GM06990 (cell line): ENCODE data around the gene ANTKMT.
A peak's percentile ranks its signal among the peaks of the same experiment; 100 is the strongest.

Experiments
- DNase-seq: peaks from one replicate; pipeline ENCODE4 v3.0.0-alpha.2; 2011; ENCODE audit not compliant: insufficient read length; ENCODE audit errors: extremely low read depth
- H3K27me3 ChIP-seq: replicated peaks from 2 replicates; pipeline ENCODE4 v1.6.0; 2011; ENCODE audit warnings: low read length; ENCODE audit not compliant: control insufficient read depth, insufficient read depth
- H3K36me3 ChIP-seq: 2 replicates; pipeline ENCODE4 v1.5.1; 2011; ENCODE audit warnings: low read length; ENCODE audit not compliant: control insufficient read depth, insufficient read depth
- H3K4me3 ChIP-seq: replicated peaks from 2 replicates; pipeline ENCODE4 v1.5.1; 2011; ENCODE audit warnings: low read depth, mild to moderate bottlenecking, control low read depth, low read length
- CTCF ChIP-seq: IDR thresholded peaks from 2 replicates; pipeline ENCODE4 v1.5.1; 2011; ENCODE audit warnings: low read length, control low read depth, mild to moderate bottlenecking, inconsistent platforms; ENCODE audit not compliant: insufficient read depth, poor library complexity, severe bottlenecking

The ANTKMT gene

GRCh38 chr16:719815-720446 is 1.0 kb upstream of the ANTKMT start:
- Histone ChIP-seq H3K27me3 (no peaks in the 10 kb centered on the region), H3K4me3 (peak overlapping the region; percentile 89), H3K36me3 (peaks cover 2% of the 10 kb centered on the region; the same call in 1 of the 2 replicates)
- peak; percentile 30 for TF ChIP-seq CTCF
- DNase-seq: no peak

DNA sequence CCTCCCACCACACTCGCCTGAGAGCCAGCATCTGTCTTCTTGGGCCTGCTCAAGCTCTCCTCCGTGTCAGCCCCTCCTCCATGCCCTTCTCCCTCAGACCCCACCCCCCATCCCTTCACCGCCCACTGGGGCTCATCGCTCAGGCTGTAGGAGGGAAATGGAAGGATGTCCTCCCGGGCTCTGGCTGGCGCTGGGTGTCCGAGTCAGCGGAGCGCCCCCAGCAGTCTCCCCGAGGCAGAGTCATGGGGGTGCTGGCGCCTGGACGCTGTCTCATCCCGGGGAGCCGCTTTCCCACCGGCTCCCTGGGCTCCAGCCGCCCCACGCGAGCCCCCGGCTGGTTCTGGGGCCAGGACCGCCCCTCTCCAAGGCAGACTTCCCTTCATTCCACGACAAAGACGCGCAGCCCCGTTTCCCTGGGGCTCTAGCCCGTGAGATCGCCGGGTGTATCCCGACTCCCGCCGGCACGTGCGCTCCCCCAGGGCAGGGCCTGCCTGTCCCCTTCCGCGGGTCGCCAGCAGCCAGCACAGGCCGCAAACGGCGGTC is 428 bp upstream of the ANTKMT start:
- peak overlapping the region; percentile 89 for H3K4me3 ChIP-seq
- peaks cover 2% of the 10 kb centered on the region; the same call in 1 of the 2 replicates for H3K36me3 ChIP-seq
- peak; percentile 76 for DNase-seq
- peak; percentile 47 for TF ChIP-seq CTCF
- H3K27me3 ChIP-seq: no peaks in the 10 kb centered on the region

GRCh38 chr16:721765-722540 is 1.0 kb downstream of the ANTKMT start:
- H3K27me3 ChIP-seq: no peaks in the 10 kb centered on the region
- peaks cover 2% of the 10 kb centered on the region; the same call in 1 of the 2 replicates for H3K36me3 ChIP-seq
- no peak for TF ChIP-seq CTCF
- no peak for DNase-seq
- H3K4me3 ChIP-seq: peak overlapping the region; percentile 57

DNA sequence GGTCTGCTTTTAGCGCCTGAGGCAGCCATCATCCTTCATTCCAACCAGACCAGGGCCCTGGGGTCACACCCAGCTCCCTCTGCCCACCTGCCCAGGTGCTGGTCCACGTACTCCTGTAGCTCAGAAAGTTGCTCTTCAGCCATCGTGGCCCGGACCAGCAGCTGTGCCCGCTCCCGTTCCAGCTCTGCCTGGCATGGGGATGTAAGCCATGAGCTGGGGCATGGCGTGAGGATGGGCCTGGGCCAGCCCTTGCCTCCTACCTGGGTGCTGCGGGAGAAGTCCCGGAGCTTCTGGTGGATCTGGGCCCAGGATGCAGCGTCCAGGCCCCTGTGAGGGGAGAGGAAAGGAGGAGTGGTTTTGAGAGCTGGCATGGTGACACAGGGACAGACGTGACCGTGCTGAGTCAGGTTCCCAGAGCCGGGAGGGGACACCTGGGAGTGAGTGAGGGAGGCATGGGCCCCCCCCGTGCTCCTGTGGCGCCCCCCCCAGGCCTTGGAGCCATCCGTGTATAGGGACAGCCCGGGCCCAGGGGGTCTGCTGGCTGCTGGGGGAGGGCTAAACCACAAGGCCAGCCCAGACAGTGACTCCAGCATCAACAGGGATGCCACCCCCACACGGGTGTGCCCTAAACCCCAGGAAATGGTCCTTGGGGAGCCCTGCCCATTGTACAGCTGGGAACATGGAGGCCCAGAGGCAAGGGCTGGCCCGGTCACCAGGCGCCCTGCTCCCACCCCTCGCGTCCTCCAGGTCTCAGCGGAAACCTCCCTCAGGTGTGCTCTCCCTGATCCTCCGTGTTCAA is 2.1 kb downstream of the ANTKMT start:
- Histone ChIP-seq H3K36me3 (peaks cover 2% of the 10 kb centered on the region; the same call in 1 of the 2 replicates), H3K27me3 (no peaks in the 10 kb centered on the region), H3K4me3 (no peak overlapping the region)
- TF ChIP-seq CTCF: no peak
- no peak for DNase-seq

GRCh38 chr16:723695-724094 is 2.7 kb downstream of the ANTKMT start:
- TF ChIP-seq CTCF: no peak
- DNase-seq: no peak
- Histone ChIP-seq H3K4me3 (no peak overlapping the region), H3K27me3 (no peaks in the 10 kb centered on the region), H3K36me3 (peaks cover 2% of the 10 kb centered on the region; the same call in 1 of the 2 replicates)
